HepG2 (cell line): Measurements from ENCODE around the gene PPP6R2. TPM values are rescaled to one million over a fixed set of nuclear protein-coding genes. Genes with fewer than 3 reads are reported as not detected.

Experiments
- ATAC-seq: fragments of 200-7000 bp; cut with Tn5 transposase; 3 replicates; pipeline ENCODE4 v1.9.1; 2020; ENCODE audit warnings: mild to moderate bottlenecking, moderate library complexity
- BruUV-seq: library from RNA; stranded (reverse); fragments of 400-500 nt; replicated peaks from 2 replicates; lab custom pipeline; 2021; lab: Mats Ljungman, UMichigan
- CTCF ChIA-PET: fragments of 300-600 bp; formaldehyde crosslinking; extraction: SDS; loops from one replicate; lab custom pipeline; 2021; ENCODE audit warnings: low total read pairs, inconsistent platforms, low intra/inter-chr PET ratio; lab: Yijun Ruan, JAX
- POLR2A ChIA-PET: fragments of 350-600 bp; sonication (Branson Sonifier 250); formaldehyde crosslinking; loops from one replicate; lab custom pipeline; 2020; ENCODE audit warnings: antibody characterized with exemption, inconsistent platforms; lab: Yijun Ruan, JAX
- DNase-seq: peaks from one replicate; pipeline ENCODE4 v3.0.0-alpha.2; 2015; ENCODE audit warnings: low spot score
- FAIRE-seq: peaks from 3 replicates; lab custom pipeline; 2011; peaks lifted over from hg19 to GRCh38; lab: Jason Lieb, UNC
- H2AFZ ChIP-seq: one replicate; pipeline ENCODE4 v1.6.1; 2011; ENCODE audit warnings: low read length, inconsistent platforms
- H3K27ac ChIP-seq: fragments of 300-600 bp; 3 replicates; pipeline ENCODE4 v1.8.0; 2011; ENCODE audit warnings: mixed run types, mild to moderate bottlenecking, mixed read lengths, low read length, inconsistent platforms; ENCODE audit not compliant: insufficient read depth; ENCODE audit errors: extremely low read length
- H3K27me3 ChIP-seq, 2 experiments: fragments of 200-600 bp in 1 of 2; 2 replicates in 1 of 2; 3 replicates in 1 of 2; pipeline versions ENCODE4 v1.6.0 to v1.8.0; 2011; ENCODE audit warnings: low read length in 2 of 2, mild to moderate bottlenecking in 2 of 2, moderate library complexity in 2 of 2, inconsistent platforms in 1 of 2; ENCODE audit not compliant: insufficient read depth in 2 of 2, control insufficient read depth in 1 of 2
- H3K36me3 ChIP-seq, 2 experiments: fragments of 200-600 bp in 1 of 2; replicated peaks in 1 of 2; 2 replicates in 1 of 2; 3 replicates in 1 of 2; pipeline versions ENCODE4 v1.5.1 to v1.8.0; 2011; ENCODE audit warnings: low read length in 2 of 2, inconsistent platforms in 1 of 2; ENCODE audit not compliant: insufficient read depth in 2 of 2, control insufficient read depth in 1 of 2
- H3K4me1 ChIP-seq: 2 replicates; pipeline ENCODE4 v1.5.1; 2012; ENCODE audit warnings: low read length, inconsistent platforms; ENCODE audit not compliant: insufficient read depth
- H3K4me2 ChIP-seq: 2 replicates; pipeline ENCODE4 v1.6.0; 2011; ENCODE audit warnings: low read depth, low read length, inconsistent platforms
- H3K4me3 ChIP-seq, 3 experiments: fragments of 200-600 bp in 1 of 3; sonication (generic), shearing (Covaris generic) in 1 of 3; replicated peaks in 1 of 3; 2 replicates each; pipeline ENCODE4 v1.5.1; 2011 to 2016; ENCODE audit warnings: low read length in 3 of 3, inconsistent platforms in 2 of 3, low read depth in 2 of 3, mild to moderate bottlenecking in 2 of 3, control low read depth in 1 of 3, mixed read lengths in 1 of 3; ENCODE audit not compliant: insufficient read depth in 1 of 3
- H3K79me2 ChIP-seq: one replicate; pipeline ENCODE4 v1.6.1; 2011; ENCODE audit warnings: low read length, inconsistent platforms; ENCODE audit not compliant: insufficient read depth
- H3K9ac ChIP-seq: 2 replicates; pipeline ENCODE4 v1.6.0; 2011; ENCODE audit warnings: mild to moderate bottlenecking, low read depth, low read length, inconsistent platforms; ENCODE audit not compliant: insufficient read depth
- H3K9me3 ChIP-seq: 2 replicates; pipeline ENCODE4 v1.5.1; 2012; ENCODE audit warnings: mild to moderate bottlenecking, low read length
- H4K20me1 ChIP-seq: 2 replicates; pipeline ENCODE4 v1.6.0; 2011; ENCODE audit warnings: inconsistent platforms, mild to moderate bottlenecking, low read length, moderate library complexity; ENCODE audit not compliant: insufficient read depth
- DZIP1 ChIP-seq: sonication (generic); formaldehyde crosslinking; IDR thresholded peaks from 2 replicates; pipeline ENCODE4 v1.5.0; 2020; ENCODE audit warnings: mild to moderate bottlenecking, missing genetic modification reagents
- HNRNPL ChIP-seq: fragments of 200-400 bp; formaldehyde crosslinking; IDR thresholded peaks from 2 replicates; pipeline ENCODE4 v1.6.1; 2017; ENCODE audit warnings: mild to moderate bottlenecking, low read depth, low read length
- ZBTB33 ChIP-seq: sonication (generic); formaldehyde crosslinking; IDR thresholded peaks from 2 replicates; pipeline ENCODE4 v1.4.0; 2020; ENCODE audit warnings: missing genetic modification reagents
- ZBTB38 ChIP-seq: sonication (generic); formaldehyde crosslinking; IDR thresholded peaks from 2 replicates; pipeline ENCODE4 v1.5.1; 2020; ENCODE audit warnings: mild to moderate bottlenecking, missing genetic modification reagents
- ZFP91 ChIP-seq: sonication (generic); formaldehyde crosslinking; IDR thresholded peaks from 2 replicates; pipeline ENCODE4 v1.9.0; 2022; ENCODE audit warnings: missing genetic modification reagents, mild to moderate bottlenecking, borderline replicate concordance
- ZFX ChIP-seq: sonication (generic); formaldehyde crosslinking; IDR thresholded peaks from 2 replicates; pipeline ENCODE4 v1.4.0; 2020; ENCODE audit warnings: mild to moderate bottlenecking, low read depth, missing genetic modification reagents, moderate library complexity
- ZFY ChIP-seq: sonication (generic); formaldehyde crosslinking; IDR thresholded peaks from 2 replicates; pipeline ENCODE4 v1.4.0; 2020; ENCODE audit warnings: missing genetic modification reagents
- ZNF274 ChIP-seq: sonication (generic); formaldehyde crosslinking; IDR thresholded peaks from 2 replicates; pipeline ENCODE4 v1.5.1; 2020; ENCODE audit warnings: mild to moderate bottlenecking, missing genetic modification reagents
- ZNF34 ChIP-seq: sonication (generic); formaldehyde crosslinking; IDR thresholded peaks from 2 replicates; pipeline ENCODE4 v1.4.0; 2020; ENCODE audit warnings: mild to moderate bottlenecking, missing genetic modification reagents, borderline replicate concordance
- ZNF354B ChIP-seq: sonication (generic); formaldehyde crosslinking; IDR thresholded peaks from 2 replicates; pipeline ENCODE4 v1.8.0; 2022; ENCODE audit warnings: mild to moderate bottlenecking, missing genetic modification reagents
- ZNF484 ChIP-seq: sonication (generic); formaldehyde crosslinking; IDR thresholded peaks from 2 replicates; pipeline ENCODE4 v1.5.1; 2020; ENCODE audit warnings: mild to moderate bottlenecking, low read depth, missing genetic modification reagents, borderline replicate concordance
- WGBS: methylation state at CpG from one replicate; pipeline ENCODE4 v1.1.6; 2017; ENCODE audit warnings: low lambda C conversion rate; 5-methylcytosine and 5-hydroxymethylcytosine counted together
- in situ Hi-C: cut with HindIII; loops from 2 replicates; pipeline ENCODE4 v1.10.0; 2017; ENCODE audit warnings: low pct_unique_long_range_greater_than_20kb; ENCODE audit not compliant: extremely low pct_ligation_motif_present
- intact Hi-C: fragments of 100-400 bp; cut with micrococcal nuclease; formaldehyde crosslinking; loops from one replicate; pipeline ENCODE4 v1.10.0; 2022; ENCODE audit not compliant: unreplicated experiment
- polyA plus RNA-seq, 8 experiments: library from polyadenylated mRNA; depleted of rRNA in 3 of 8; stranded (reverse) in 7 of 8; unstranded in 1 of 8; fragments of >200 nt; fragmentation: Illumina TruSeq in 4 of 8; extraction: Trizol in 4 of 8; gene quantifications; 2 replicates each; pipeline versions ENCODE4 v1.2.1 to v1.2.3, GENCODE V29; 2011 to 2016; ENCODE audit warnings: low read depth in 4 of 8, missing spikeins in 1 of 8, mixed read lengths in 1 of 8; ENCODE audit not compliant: insufficient read depth in 1 of 8
- total RNA-seq, 5 experiments: library from RNA; depleted of rRNA; stranded (reverse); fragments of >200 nt; fragmentation: Illumina TruSeq; extraction: Trizol; gene quantifications; 2 replicates each; pipeline ENCODE4 v1.2.3, GENCODE V29; 2016; ENCODE audit warnings: low read depth in 1 of 5

PPP6R2 gene
- total and polyA plus RNA-seq, 2 of the 13 experiments (the other 11 are each of a cell fraction or from before 2014, with no cell fraction given) = 55.0 to 102 TPM

GRCh38 chr22:50311606-50312351 lies 31.3 kb upstream of the PPP6R2 start:
- Histone ChIP-seq H3K27me3 (no peaks in the 10 kb centered on the region; a peak in 2 of 5 replicates), H2AFZ (no peak overlapping the region), H3K4me2 (peak overlapping the region; percentile 81), H3K4me1 (peaks cover 80% of the 10 kb centered on the region), H3K27ac (peak overlapping the region; percentile 41), H3K79me2 (peaks cover 2% of the 10 kb centered on the region), H3K9me3 (no peaks in the 10 kb centered on the region), H4K20me1 (no peaks in the 10 kb centered on the region), H3K36me3 (no peaks in the 10 kb centered on the region), H3K9ac (peak overlapping the region; percentile 42), H3K4me3 (peak overlapping the region in 2 of 3 experiments; percentile 20 to 69; a peak in 5 of 6 replicates)
- ATAC-seq (no peak), FAIRE-seq (no peak), DNase-seq (no peak)
- POLR2A ChIA-PET = interaction anchor here (0.7 to 3.8 kb wide), 4 partner anchors 9 to 18 kb away, joined by 3 to 27 read pairs (median 3); no protein-coding TSS in a partner anchor
- in situ Hi-C loops (no loop called here), intact Hi-C loops (no loop called here)
- 51% methylated on average over 8 of the region's 23 CpGs for WGBS
- BruUV-seq = no TSS peak
- TF ChIP-seq ZNF354B (no peak), ZFX (CRISPR knock-in tag) (0 out of 2 replicates have a peak, but pooled peaks have one; percentile 9), ZBTB33 (peak; percentile 84), ZNF484 (no peak), ZNF274 (CRISPR knock-in tag) (0 out of 2 replicates have a peak, but pooled peaks have one; percentile 8), HNRNPL (peak; percentile 63; the same call in 1 of the 2 replicates), ZFP91 (CRISPR knock-in tag) (peak; percentile 14; the same call in 1 of the 2 replicates), ZFY (CRISPR knock-in tag) (0 out of 2 replicates have a peak, but pooled peaks have one; percentile 2), DZIP1 (CRISPR knock-in tag) (peak; percentile 15; the same call in 1 of the 2 replicates), ZBTB38 (CRISPR knock-in tag) (peak; percentile 83), ZNF34 (CRISPR knock-in tag) (no peak)
- CTCF ChIA-PET = no interaction called here
